Dendritic cell treated with granulocyte-macrophage colony-stimulating factor and Interleukin-4, amounts not matched to agents 40 ng/mL and 50 ng/mL, for 4 days (primary cell): Measurements from ENCODE around the gene GJA8.
"Not testable (repeated sequence)": the region's sequence is repeated elsewhere in the genome, so short reads cannot be mapped to it uniquely, and the experiment has no call there.

Experiments
- H3K27ac Mint-ChIP-seq: one replicate; pipeline ENCODE4 v1.8.0; 2022; ENCODE audit warnings: mild to moderate bottlenecking, mixed read lengths
- H3K27me3 Mint-ChIP-seq: one replicate; pipeline ENCODE4 v1.8.0; 2022; ENCODE audit warnings: mild to moderate bottlenecking, mixed read lengths
- H3K36me3 Mint-ChIP-seq: one replicate; pipeline ENCODE4 v1.8.0; 2022; ENCODE audit warnings: low read depth, mixed read lengths
- H3K4me1 Mint-ChIP-seq: one replicate; pipeline ENCODE4 v1.8.0; 2022; ENCODE audit warnings: low read depth, mixed read lengths
- H3K4me3 Mint-ChIP-seq: one replicate; pipeline ENCODE4 v1.8.0; 2022; ENCODE audit warnings: mild to moderate bottlenecking, moderate library complexity, mixed read lengths
- H3K9me3 Mint-ChIP-seq: one replicate; pipeline ENCODE4 v1.8.0; 2022; ENCODE audit warnings: mixed read lengths
- intact Hi-C: fragments of 100-400 bp; cut with micrococcal nuclease; formaldehyde crosslinking; loops from one replicate; pipeline ENCODE4 v1.15.0; 2022

The GJA8 gene

GRCh38 chr1:147902253-147902845, at the start of gene GJA8:
TSS of gene GJA8 (plus strand) at chr1:147902795. CDS start at chr1:147907956, 5,161 bp downstream.
- H3K4me1 Mint-ChIP-seq: no peaks in the 10 kb centered on the region
- H3K9me3 Mint-ChIP-seq: no peaks in the 10 kb centered on the region
- H3K27me3 Mint-ChIP-seq: peaks cover 2% of the 10 kb centered on the region
- intact Hi-C loops: no loop called here
- H3K4me3 Mint-ChIP-seq: no peak within 1 kb of the TSS
- H3K36me3 Mint-ChIP-seq: no peaks in the 10 kb centered on the region
- H3K27ac Mint-ChIP-seq: no peak within 1 kb of the TSS

GRCh38 chr1:147853391-147853790, 49.2 kb upstream of the GJA8 start:
- H3K4me3 Mint-ChIP-seq: no peak overlapping the region
- H3K4me1 Mint-ChIP-seq: no peaks in the 10 kb centered on the region
- no peaks in the 10 kb centered on the region for H3K36me3 Mint-ChIP-seq
- no peaks in the 10 kb centered on the region for H3K9me3 Mint-ChIP-seq
- intact Hi-C loops: no loop called here
- H3K27ac Mint-ChIP-seq: no peak overlapping the region
- peaks cover 9% of the 10 kb centered on the region for H3K27me3 Mint-ChIP-seq

GRCh38 chr1:147854989-147855388, 47.6 kb upstream of the GJA8 start:
- H3K27ac Mint-ChIP-seq, H3K36me3 Mint-ChIP-seq, H3K4me3 Mint-ChIP-seq, H3K4me1 Mint-ChIP-seq, intact Hi-C loops, H3K9me3 Mint-ChIP-seq: not testable (repeated sequence)
- H3K27me3 Mint-ChIP-seq: peaks cover 11% of the 10 kb centered on the region

- intact Hi-C loops, H3K9me3 Mint-ChIP-seq, H3K36me3 Mint-ChIP-seq, H3K4me3 Mint-ChIP-seq, H3K27ac Mint-ChIP-seq, H3K4me1 Mint-ChIP-seq: not testable (repeated sequence)
- peaks cover 11% of the 10 kb centered on the region for H3K27me3 Mint-ChIP-seq
Measured at GRCh38 chr1:147855996-147856395, 46.6 kb upstream of the GJA8 start.

- H3K4me3 Mint-ChIP-seq, H3K4me1 Mint-ChIP-seq, H3K27me3 Mint-ChIP-seq, H3K9me3 Mint-ChIP-seq, intact Hi-C loops, H3K27ac Mint-ChIP-seq, H3K36me3 Mint-ChIP-seq: not testable (repeated sequence)
Measured at GRCh38 chr1:147867204-147867603, 35.4 kb upstream of the GJA8 start.

- H3K27ac Mint-ChIP-seq: no peak overlapping the region
- peaks cover 5% of the 10 kb centered on the region for H3K27me3 Mint-ChIP-seq
- H3K36me3 Mint-ChIP-seq: no peaks in the 10 kb centered on the region
- H3K4me1 Mint-ChIP-seq: no peaks in the 10 kb centered on the region
- no peak overlapping the region for H3K4me3 Mint-ChIP-seq
- intact Hi-C loops: no loop called here
- peaks cover 5% of the 10 kb centered on the region for H3K9me3 Mint-ChIP-seq
Measured at GRCh38 chr1:147878022-147878421, 24.6 kb upstream of the GJA8 start.

GRCh38 chr1:147879911-147880310, 22.7 kb upstream of the GJA8 start:
- peaks cover 5% of the 10 kb centered on the region for H3K9me3 Mint-ChIP-seq
- intact Hi-C loops: no loop called here
- no peak overlapping the region for H3K4me3 Mint-ChIP-seq
- no peaks in the 10 kb centered on the region for H3K36me3 Mint-ChIP-seq
- H3K27me3 Mint-ChIP-seq: peaks cover 7% of the 10 kb centered on the region
- H3K27ac Mint-ChIP-seq: no peak overlapping the region
- no peaks in the 10 kb centered on the region for H3K4me1 Mint-ChIP-seq

GRCh38 chr1:147882535-147882934, 20.1 kb upstream of the GJA8 start:
- Mint-ChIP-seq H3K4me3 (no peak overlapping the region), H3K27ac (no peak overlapping the region), H3K36me3 (no peaks in the 10 kb centered on the region), H3K9me3 (peaks cover 5% of the 10 kb centered on the region), H3K27me3 (peaks cover 5% of the 10 kb centered on the region), H3K4me1 (no peaks in the 10 kb centered on the region)
- intact Hi-C loops: no loop called here

- Mint-ChIP-seq H3K4me1 (no peaks in the 10 kb centered on the region), H3K36me3 (no peaks in the 10 kb centered on the region), H3K27ac (no peak overlapping the region), H3K4me3 (no peak overlapping the region), H3K9me3 (no peaks in the 10 kb centered on the region), H3K27me3 (peaks cover 4% of the 10 kb centered on the region)
- intact Hi-C loops: no loop called here
Measured at GRCh38 chr1:147890177-147890790, 12.3 kb upstream of the GJA8 start.

- Mint-ChIP-seq H3K36me3 (no peaks in the 10 kb centered on the region), H3K4me1 (no peaks in the 10 kb centered on the region)
Measured at GRCh38 chr1:147891088-147891487, 11.5 kb upstream of the GJA8 start.

GRCh38 chr1:147892216-147892615, 10.4 kb upstream of the GJA8 start:
- no peaks in the 10 kb centered on the region for H3K9me3 Mint-ChIP-seq
- no peak overlapping the region for H3K4me3 Mint-ChIP-seq
- no peaks in the 10 kb centered on the region for H3K4me1 Mint-ChIP-seq
- intact Hi-C loops: loop anchor here (1.0 to 2.0 kb wide), 2 partner anchors 397 to 619 kb away; no protein-coding TSS in a partner anchor
- H3K27ac Mint-ChIP-seq: no peak overlapping the region
- peaks cover 4% of the 10 kb centered on the region for H3K27me3 Mint-ChIP-seq
- no peaks in the 10 kb centered on the region for H3K36me3 Mint-ChIP-seq

More at GRCh38 chr1:147891088-147891487, 11.5 kb upstream of the GJA8 start:
- Mint-ChIP-seq H3K27me3 (peaks cover 4% of the 10 kb centered on the region), H3K4me3 (no peak overlapping the region), H3K27ac (no peak overlapping the region), H3K9me3 (no peaks in the 10 kb centered on the region)
- intact Hi-C loops: no loop called here

- Mint-ChIP-seq H3K27me3 (peaks cover 4% of the 10 kb centered on the region), H3K36me3 (no peaks in the 10 kb centered on the region), H3K27ac (no peak overlapping the region), H3K4me3 (no peak overlapping the region), H3K4me1 (no peaks in the 10 kb centered on the region), H3K9me3 (no peaks in the 10 kb centered on the region)
- intact Hi-C loops: loop anchor here (1.0 to 2.0 kb wide), 2 partner anchors 397 to 620 kb away; no protein-coding TSS in a partner anchor
Measured at GRCh38 chr1:147892731-147893214, 9.8 kb upstream of the GJA8 start.

GRCh38 chr1:147895123-147895522, 7.5 kb upstream of the GJA8 start:
- intact Hi-C loops: no loop called here
- no peaks in the 10 kb centered on the region for H3K9me3 Mint-ChIP-seq
- H3K4me3 Mint-ChIP-seq: no peak overlapping the region
- peaks cover 4% of the 10 kb centered on the region for H3K27me3 Mint-ChIP-seq
- no peaks in the 10 kb centered on the region for H3K4me1 Mint-ChIP-seq
- no peaks in the 10 kb centered on the region for H3K36me3 Mint-ChIP-seq
- no peak overlapping the region for H3K27ac Mint-ChIP-seq

GRCh38 chr1:147897029-147897752, 5.4 kb upstream of the GJA8 start:
- Mint-ChIP-seq H3K9me3 (no peaks in the 10 kb centered on the region), H3K36me3 (no peaks in the 10 kb centered on the region), H3K4me1 (no peaks in the 10 kb centered on the region), H3K4me3 (no peak overlapping the region), H3K27me3 (no peaks in the 10 kb centered on the region), H3K27ac (no peak overlapping the region)
- intact Hi-C loops: no loop called here
